Retinal pigment epithelial cell (primary cell): Measurements from ENCODE around the gene FIG4.

Experiments used
- DNase-seq: peaks from one replicate; pipeline ENCODE4 v3.0.0-alpha.2; 2010; ENCODE audit warnings: low read depth
- H3K4me3 ChIP-seq: 2 replicates; pipeline ENCODE4 v1.5.1; 2011; ENCODE audit warnings: mild to moderate bottlenecking, low read length, control low read depth, moderate library complexity
- CTCF ChIP-seq: conservative IDR thresholded peaks from 2 replicates; pipeline ENCODE4 v1.5.1; 2011; ENCODE audit warnings: low read depth, low read length, control low read depth, inconsistent platforms

Gene FIG4

GRCh38 chr6:109793792-109794191 lies 102.7 kb downstream of the FIG4 start:
- DNase-seq: peak; percentile 89
- TF ChIP-seq CTCF: no peak
- H3K4me3 ChIP-seq: no peak overlapping the region

- no peak for TF ChIP-seq CTCF
- H3K4me3 ChIP-seq: no peak overlapping the region
- DNase-seq: peak; percentile 76
Observed at GRCh38 chr6:109794201-109794923, 103.3 kb downstream of the FIG4 start.

- no peak for DNase-seq
- H3K4me3 ChIP-seq: no peak overlapping the region
- TF ChIP-seq CTCF: no peak
Observed at GRCh38 chr6:109795994-109796555, 105.0 kb downstream of the FIG4 start.

- no peak for TF ChIP-seq CTCF
- DNase-seq: no peak
Observed at GRCh38 chr6:109799129-109799528, 108.0 kb downstream of the FIG4 start.

GRCh38 chr6:109799664-109800063 lies 108.6 kb downstream of the FIG4 start:
- H3K4me3 ChIP-seq: no peak overlapping the region
- no peak for TF ChIP-seq CTCF
- DNase-seq: no peak

More at GRCh38 chr6:109799129-109799528, 108.0 kb downstream of the FIG4 start:
- no peak overlapping the region for H3K4me3 ChIP-seq

GRCh38 chr6:109800771-109801170 lies 109.7 kb downstream of the FIG4 start:
- TF ChIP-seq CTCF: no peak
- no peak for DNase-seq
- H3K4me3 ChIP-seq: no peak overlapping the region

GRCh38 chr6:109801794-109802193 lies 110.7 kb downstream of the FIG4 start:
- TF ChIP-seq CTCF: no peak
- DNase-seq: no peak
- H3K4me3 ChIP-seq: no peak overlapping the region
